Measurements from ENCODE around the gene GABRG3.

DNA sequence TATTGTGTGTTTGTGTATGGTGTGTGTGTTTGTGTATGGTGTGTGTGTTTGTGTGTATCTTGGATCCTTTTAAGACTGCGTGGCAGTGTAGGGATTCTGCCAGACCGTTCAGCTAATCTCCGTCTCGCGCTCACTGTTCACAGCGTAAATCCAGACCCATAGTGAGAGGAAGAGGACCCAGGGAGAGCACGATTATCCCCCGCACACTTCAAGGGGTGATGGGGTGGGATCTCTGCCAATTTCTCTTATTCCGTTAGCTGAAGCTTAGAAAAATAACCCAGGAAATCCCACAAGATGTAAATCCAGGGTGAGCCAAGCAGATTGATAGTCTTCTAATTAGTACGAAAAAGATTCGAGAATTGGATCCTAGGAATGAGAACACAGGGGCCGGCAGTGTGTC, 381.2 kb downstream of the GABRG3 start:
- TF ChIP-seq, protein P1, sequence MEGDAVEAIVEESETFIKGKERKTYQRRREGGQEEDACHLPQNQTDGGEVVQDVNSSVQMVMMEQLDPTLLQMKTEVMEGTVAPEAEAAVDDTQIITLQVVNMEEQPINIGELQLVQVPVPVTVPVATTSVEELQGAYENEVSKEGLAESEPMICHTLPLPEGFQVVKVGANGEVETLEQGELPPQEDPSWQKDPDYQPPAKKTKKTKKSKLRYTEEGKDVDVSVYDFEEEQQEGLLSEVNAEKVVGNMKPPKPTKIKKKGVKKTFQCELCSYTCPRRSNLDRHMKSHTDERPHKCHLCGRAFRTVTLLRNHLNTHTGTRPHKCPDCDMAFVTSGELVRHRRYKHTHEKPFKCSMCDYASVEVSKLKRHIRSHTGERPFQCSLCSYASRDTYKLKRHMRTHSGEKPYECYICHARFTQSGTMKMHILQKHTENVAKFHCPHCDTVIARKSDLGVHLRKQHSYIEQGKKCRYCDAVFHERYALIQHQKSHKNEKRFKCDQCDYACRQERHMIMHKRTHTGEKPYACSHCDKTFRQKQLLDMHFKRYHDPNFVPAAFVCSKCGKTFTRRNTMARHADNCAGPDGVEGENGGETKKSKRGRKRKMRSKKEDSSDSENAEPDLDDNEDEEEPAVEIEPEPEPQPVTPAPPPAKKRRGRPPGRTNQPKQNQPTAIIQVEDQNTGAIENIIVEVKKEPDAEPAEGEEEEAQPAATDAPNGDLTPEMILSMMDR (optimal IDR thresholded peaks at IDR 0.05 in 1 of 3, IDR thresholded peaks at IDR 0.05 in 1 of 3, conservative IDR thresholded peaks at IDR 0.05 in 1 of 3; ENCODE audit: extremely low read depth in 1 of 3, insufficient read depth in 2 of 3, low read length in 3 of 3), result no peak
- no peak for TF ChIP-seq EZH2 (IDR thresholded peaks at IDR 0.05; ENCODE audit: low read length)
